DMS153 treated with DMSO at 0.1 percent for 48 hours (cell line): ENCODE data around the gene TASP1.

Experiments used
- DNase-seq: peaks from one replicate; lab custom pipeline; 2025; ENCODE audit not compliant: unreplicated experiment; lab: John Stamatoyannopoulos, UW

TASP1 gene

GRCh38 chr20:13355941-13356486 lies 282.7 kb downstream of the TASP1 start:
- no peak for DNase-seq

GRCh38 chr20:13355411-13355810 lies 283.3 kb downstream of the TASP1 start:
- DNase-seq, result no peak

GRCh38 chr20:13353261-13353945 lies 285.3 kb downstream of the TASP1 start:
- no peak for DNase-seq

DNA sequence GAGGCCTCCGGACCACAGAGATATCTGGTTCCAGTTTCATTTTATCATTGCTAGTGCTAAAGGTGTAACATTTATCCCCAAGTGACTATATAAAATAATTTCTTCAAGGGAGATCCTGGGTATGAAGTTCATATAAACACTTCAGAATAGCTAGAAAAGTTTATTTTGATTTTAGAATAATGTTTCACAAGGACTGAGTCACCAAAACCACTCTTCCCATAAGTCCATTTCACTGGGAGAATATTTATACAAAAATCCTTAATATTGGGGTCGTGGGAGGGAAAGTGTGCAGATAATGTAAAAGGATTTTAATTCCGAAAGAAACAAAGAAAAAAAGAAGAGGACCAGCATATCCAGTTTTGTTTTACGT lies 289.5 kb downstream of the TASP1 start:
- no peak for DNase-seq

DNA sequence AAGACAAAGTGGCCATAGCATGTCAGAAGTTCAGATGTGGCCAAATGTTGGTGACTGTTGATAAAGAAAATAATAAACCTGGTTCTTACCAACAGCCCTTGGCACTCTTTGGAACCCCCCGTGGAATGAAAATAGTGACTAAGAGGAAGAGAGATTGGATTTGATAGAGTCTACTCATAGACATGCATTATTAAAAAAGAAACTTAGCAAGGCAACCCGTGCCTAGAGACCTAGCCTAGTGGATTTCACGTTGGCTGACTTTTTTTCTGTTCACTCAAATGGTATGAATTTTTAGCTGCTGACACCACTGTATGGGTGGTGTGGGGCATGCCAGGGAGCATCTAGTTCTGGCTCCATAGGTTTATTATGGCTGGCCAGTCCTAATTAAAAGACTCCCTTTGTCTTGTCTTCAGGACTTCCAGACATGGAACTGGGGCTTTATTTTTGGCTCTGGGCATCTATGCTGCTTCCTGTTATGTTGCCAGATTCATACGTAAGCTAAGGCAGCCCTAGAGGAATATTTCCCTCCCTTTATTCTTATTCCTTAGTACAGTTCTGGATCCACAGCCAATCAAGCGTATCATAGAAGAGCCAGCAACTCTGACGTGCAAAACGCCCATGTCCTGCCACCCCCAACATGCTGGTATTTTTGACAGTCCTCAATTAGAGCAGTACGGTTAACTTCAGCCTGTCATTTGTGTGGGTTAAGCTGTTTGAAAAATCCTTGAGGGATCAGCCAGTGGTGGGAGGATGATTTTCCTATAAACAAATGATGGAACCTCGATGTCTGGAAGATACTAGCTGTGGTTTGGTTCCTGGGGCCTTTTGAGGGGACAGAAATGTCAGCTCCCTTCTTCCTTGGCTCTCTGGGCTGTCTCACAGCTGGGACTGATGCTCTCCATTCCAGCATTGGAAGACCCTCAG lies 290.2 kb downstream of the TASP1 start:
- DNase-seq, result no peak

GRCh38 chr20:13344671-13345070 lies 294.1 kb downstream of the TASP1 start:
- no peak for DNase-seq

DNA sequence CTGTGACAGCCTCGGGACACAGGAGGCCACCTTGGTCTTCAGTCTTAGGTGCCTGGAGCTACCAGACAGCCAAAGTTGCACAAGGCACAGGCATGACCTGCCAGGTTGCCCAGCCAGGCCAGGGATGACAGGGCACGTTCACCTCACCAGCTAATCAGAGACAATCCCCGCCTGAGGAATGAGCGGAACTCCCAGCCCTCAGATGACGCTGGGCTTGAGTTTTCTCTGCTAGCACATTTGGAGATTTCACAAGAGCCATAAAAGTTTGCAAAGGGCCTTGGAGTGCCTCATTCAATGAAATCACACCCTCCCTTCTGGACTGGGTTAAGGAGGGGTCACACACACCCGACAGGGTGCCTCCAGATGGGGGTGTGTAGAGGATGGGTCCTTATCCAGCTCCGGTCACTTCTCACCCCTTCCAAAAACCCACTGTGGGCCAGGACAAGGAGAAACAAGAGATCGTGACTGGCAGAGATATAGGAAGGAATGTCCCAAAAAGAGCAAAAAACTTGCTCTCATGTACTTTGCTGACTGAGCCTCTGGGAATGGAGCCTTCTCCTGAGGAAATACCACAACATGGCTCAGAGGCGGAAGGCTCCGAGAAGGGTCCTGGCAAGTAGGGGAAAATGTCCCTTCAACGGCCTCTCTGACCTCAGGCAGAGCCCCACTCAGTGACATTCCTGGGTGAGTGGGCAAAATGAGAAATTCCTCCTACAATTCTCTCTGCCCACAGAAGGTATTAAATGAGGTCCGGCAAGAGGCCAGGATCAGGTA lies 296.1 kb downstream of the TASP1 start:
- DNase-seq, result no peak

- no peak for DNase-seq
These were observed 296.9 kb downstream of the TASP1 start for GRCh38 chr20:13341737-13342393.

GRCh38 chr20:13340088-13340487 lies 298.6 kb downstream of the TASP1 start:
- DNase-seq, result no peak
